ENCODE data around the gene C17orf113.

DNA sequence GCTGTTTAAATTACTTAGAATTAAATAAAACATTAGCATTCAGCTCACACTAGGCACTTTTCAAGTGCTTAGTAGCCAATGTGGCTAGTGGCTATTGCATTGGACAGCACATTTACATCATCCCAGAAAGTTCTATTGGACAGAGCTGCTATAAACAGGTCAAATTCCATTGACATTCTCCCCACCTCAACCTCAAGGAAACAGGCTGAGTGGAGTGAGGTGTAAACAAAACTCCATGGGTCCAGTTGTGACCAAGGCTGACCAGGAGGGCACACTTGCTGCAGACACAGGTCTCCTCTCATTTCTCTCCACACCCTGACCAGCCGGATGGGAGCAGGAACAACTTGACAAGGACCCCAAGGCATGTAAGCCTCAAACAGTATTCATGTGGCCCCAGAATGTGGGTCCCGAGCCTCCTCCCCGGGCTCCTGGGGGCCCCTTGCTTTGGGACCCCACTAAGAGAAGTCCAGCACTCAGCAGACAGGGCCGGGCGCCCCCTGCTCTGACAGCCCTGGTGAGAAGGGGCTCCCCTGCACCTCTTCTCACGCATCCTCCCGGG is 488 bp downstream of the C17orf113 start:
- TF ChIP-seq, protein P1, sequence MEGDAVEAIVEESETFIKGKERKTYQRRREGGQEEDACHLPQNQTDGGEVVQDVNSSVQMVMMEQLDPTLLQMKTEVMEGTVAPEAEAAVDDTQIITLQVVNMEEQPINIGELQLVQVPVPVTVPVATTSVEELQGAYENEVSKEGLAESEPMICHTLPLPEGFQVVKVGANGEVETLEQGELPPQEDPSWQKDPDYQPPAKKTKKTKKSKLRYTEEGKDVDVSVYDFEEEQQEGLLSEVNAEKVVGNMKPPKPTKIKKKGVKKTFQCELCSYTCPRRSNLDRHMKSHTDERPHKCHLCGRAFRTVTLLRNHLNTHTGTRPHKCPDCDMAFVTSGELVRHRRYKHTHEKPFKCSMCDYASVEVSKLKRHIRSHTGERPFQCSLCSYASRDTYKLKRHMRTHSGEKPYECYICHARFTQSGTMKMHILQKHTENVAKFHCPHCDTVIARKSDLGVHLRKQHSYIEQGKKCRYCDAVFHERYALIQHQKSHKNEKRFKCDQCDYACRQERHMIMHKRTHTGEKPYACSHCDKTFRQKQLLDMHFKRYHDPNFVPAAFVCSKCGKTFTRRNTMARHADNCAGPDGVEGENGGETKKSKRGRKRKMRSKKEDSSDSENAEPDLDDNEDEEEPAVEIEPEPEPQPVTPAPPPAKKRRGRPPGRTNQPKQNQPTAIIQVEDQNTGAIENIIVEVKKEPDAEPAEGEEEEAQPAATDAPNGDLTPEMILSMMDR (conservative IDR thresholded peaks at IDR 0.05; ENCODE audit: low read depth, low read length): no peak
- no peak for TF ChIP-seq EZH2phosphoT487 (IDR thresholded peaks at IDR 0.05; ENCODE audit: borderline replicate concordance, low read length)
